Measurements from ENCODE around the gene NFATC3.
"Not testable (repeated sequence)": the region's sequence is repeated elsewhere in the genome, so short reads cannot be mapped to it uniquely, and the experiment has no call there.

Gene NFATC3

GRCh38 chr16:68134644-68135043, 49.5 kb downstream of the NFATC3 start:
- DNase-seq (ENCODE audit: insufficient read length) (no peak), FAIRE-seq (no peak)
- TF ChIP-seq POLR2A (IDR thresholded peaks at IDR 0.05; ENCODE audit: low read depth, low read length) (no peak), TAF1 (IDR thresholded peaks at IDR 0.05; ENCODE audit: borderline replicate concordance, low read depth, low read length) (no peak), POLR2AphosphoS5 (IDR thresholded peaks at IDR 0.05; ENCODE audit: low read depth, low read length) (no peak)

DNA sequence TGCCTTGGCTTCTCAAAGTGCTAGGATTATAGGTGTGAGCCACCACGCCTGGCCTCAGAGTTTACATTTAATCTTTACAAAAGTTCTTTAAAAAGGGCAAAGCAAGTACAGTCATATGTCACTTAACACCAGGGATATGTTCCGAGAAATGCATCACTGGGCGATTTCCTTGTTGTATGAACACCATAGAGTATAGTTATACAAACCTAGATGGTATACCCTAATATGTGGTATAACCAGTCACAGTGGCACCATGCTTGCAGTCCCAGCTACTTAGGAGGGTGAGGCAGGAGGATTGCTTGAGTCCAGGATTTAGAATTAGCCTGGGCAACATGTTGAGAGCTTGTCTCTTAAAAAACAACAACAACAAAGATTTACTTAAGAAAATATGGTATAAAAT, 51.3 kb downstream of the NFATC3 start:
- no peak for FAIRE-seq
- TF ChIP-seq POLR2A (IDR thresholded peaks at IDR 0.05; ENCODE audit: low read depth, low read length): no peak
- TF ChIP-seq TAF1 (IDR thresholded peaks at IDR 0.05; ENCODE audit: borderline replicate concordance, low read depth, low read length): no peak
- no peak for TF ChIP-seq POLR2AphosphoS5 (IDR thresholded peaks at IDR 0.05; ENCODE audit: low read depth, low read length)
- no peak for DNase-seq (ENCODE audit: insufficient read length)

DNA sequence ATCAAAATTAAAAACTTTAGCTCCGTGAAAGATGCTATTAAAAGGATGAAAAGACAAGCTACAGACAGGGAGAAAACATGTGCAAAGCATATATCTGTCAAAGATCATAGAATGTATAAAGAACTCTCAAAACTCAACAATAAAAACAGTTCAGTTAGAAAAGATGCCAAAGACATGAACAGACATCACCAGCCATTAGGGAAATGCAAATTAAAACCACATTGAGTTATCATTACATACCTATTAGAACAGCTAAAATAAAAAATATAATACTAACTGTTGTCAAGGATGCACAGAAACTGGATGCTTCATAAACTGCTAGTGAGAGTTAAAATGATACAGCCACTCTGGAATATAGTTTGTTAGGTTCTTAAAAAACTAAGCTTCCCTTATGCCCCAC, 58.8 kb downstream of the NFATC3 start:
- DNase-seq (ENCODE audit: insufficient read length): no peak
- TF ChIP-seq TAF1 (IDR thresholded peaks at IDR 0.05; ENCODE audit: borderline replicate concordance, low read depth, low read length): no peak
- no peak for TF ChIP-seq POLR2A (IDR thresholded peaks at IDR 0.05; ENCODE audit: low read depth, low read length)
- TF ChIP-seq POLR2AphosphoS5 (IDR thresholded peaks at IDR 0.05; ENCODE audit: low read depth, low read length): no peak
- FAIRE-seq: no peak

DNA sequence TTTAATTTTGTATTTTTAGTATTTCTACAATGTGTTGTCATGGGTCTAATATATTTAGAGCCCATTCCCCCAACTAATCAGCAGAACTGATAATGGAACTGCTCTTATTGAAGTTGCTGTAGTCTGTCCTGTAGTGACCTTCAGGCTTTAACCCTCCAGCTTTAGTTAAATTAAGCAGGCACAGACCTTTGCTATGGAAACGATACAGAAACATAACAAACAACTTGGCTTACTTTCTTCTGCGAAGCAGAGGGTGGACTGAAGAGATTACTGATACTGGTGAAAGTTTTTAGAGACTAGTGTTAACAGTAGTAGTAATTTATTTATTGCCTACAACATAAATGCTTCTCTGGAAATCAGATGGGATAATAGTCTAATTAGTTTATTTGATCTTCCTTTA, 61.4 kb downstream of the NFATC3 start:
- DNase-seq (ENCODE audit: insufficient read length): no peak
- FAIRE-seq: no peak

DNA sequence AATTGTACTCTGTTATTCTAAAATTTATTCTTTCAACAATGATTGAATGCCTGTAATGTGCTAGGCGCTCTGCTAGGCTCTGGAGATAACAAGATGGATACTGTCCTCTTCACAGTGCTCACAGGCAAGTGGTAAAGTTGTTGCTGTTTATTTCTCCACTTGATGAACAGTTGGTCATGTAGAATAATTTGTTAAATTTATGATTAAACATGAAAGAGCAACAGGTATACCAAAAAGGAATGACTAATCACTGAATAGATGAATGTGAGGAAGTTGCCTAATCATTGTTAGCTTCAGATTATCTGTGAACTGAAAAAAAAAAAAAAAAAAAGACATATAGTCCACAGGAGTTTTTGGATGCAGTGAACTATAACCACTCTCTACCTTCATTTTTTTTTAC, 62.3 kb downstream of the NFATC3 start:
- FAIRE-seq: no peak
- no peak for DNase-seq (ENCODE audit: insufficient read length)
- TF ChIP-seq TAF1 (IDR thresholded peaks at IDR 0.05; ENCODE audit: borderline replicate concordance, low read depth, low read length) (no peak), POLR2A (IDR thresholded peaks at IDR 0.05; ENCODE audit: low read depth, low read length) (no peak), POLR2AphosphoS5 (IDR thresholded peaks at IDR 0.05; ENCODE audit: low read depth, low read length) (no peak)

More for the DNA sequence above, 61.4 kb downstream of the NFATC3 start:
- TF ChIP-seq POLR2A (IDR thresholded peaks at IDR 0.05; ENCODE audit: low read depth, low read length) (no peak), POLR2AphosphoS5 (IDR thresholded peaks at IDR 0.05; ENCODE audit: low read depth, low read length) (no peak), TAF1 (IDR thresholded peaks at IDR 0.05; ENCODE audit: borderline replicate concordance, low read depth, low read length) (no peak)

- TF ChIP-seq POLR2A (IDR thresholded peaks at IDR 0.05; ENCODE audit: low read depth, low read length) (no peak), POLR2AphosphoS5 (IDR thresholded peaks at IDR 0.05; ENCODE audit: low read depth, low read length) (no peak), TAF1 (IDR thresholded peaks at IDR 0.05; ENCODE audit: borderline replicate concordance, low read depth, low read length) (no peak)
- no peak for FAIRE-seq
- DNase-seq (ENCODE audit: insufficient read length): no peak
Measured at GRCh38 chr16:68149596-68149995, 64.4 kb downstream of the NFATC3 start.

- no peak for TF ChIP-seq POLR2A (IDR thresholded peaks at IDR 0.05; ENCODE audit: low read depth, low read length)
- TF ChIP-seq POLR2AphosphoS5 (IDR thresholded peaks at IDR 0.05; ENCODE audit: low read depth, low read length): no peak
- DNase-seq (ENCODE audit: insufficient read length) (no peak), FAIRE-seq (no peak)
Measured at GRCh38 chr16:68155425-68155824, 70.3 kb downstream of the NFATC3 start.

GRCh38 chr16:68162413-68162812, 77.2 kb downstream of the NFATC3 start:
- FAIRE-seq (no peak), DNase-seq (ENCODE audit: insufficient read length) (no peak)
- TF ChIP-seq POLR2AphosphoS5 (IDR thresholded peaks at IDR 0.05; ENCODE audit: low read depth, low read length) (no peak), TAF1 (IDR thresholded peaks at IDR 0.05; ENCODE audit: borderline replicate concordance, low read depth, low read length) (no peak), POLR2A (IDR thresholded peaks at IDR 0.05; ENCODE audit: low read depth, low read length) (no peak)

DNA sequence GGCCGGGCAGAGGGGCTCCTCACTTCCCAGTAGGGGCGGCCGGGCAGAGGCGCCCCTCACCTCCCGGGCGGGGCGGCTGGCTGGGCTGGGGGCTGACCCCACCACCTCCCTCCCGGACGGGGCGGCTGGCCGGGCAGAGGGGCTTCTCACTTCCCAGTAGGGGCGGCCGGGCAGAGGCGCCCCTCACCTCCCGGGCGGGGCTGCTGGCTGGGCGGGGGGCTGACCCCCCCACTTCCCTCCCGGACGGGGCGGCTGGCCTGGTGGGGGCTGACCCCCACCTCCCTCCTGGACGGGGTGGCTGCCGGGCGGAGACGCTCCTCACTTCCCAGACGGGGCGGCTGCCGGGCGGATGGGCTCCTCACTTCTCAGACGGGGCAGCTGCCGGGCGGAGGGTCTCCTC, 78.1 kb downstream of the NFATC3 start:
- FAIRE-seq; DNase-seq (ENCODE audit: insufficient read length): not testable (repeated sequence)

DNA sequence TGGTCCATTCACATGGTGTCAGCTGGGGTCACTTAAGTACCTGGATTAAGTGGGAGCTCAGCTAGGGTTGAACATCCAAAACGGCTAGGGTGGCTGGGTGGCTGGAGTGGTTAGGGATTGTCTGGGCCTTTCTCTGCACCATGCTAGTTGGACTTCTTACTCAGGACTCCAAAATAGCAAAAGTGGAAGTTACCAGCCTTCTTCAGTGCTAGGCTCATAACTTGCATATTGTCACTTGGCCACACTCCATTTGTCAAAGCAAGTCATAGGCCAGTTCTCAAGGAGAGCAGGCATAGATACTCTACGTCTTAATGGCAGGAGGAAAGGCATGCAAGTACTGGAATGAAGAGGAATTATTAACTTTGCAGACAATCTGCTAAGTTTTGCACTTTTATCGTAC, 81.1 kb downstream of the NFATC3 start:
- FAIRE-seq: no peak
- TF ChIP-seq POLR2A (IDR thresholded peaks at IDR 0.05; ENCODE audit: low read depth, low read length): no peak
- TF ChIP-seq POLR2AphosphoS5 (IDR thresholded peaks at IDR 0.05; ENCODE audit: low read depth, low read length): no peak
- no peak for TF ChIP-seq TAF1 (IDR thresholded peaks at IDR 0.05; ENCODE audit: borderline replicate concordance, low read depth, low read length)
- DNase-seq (ENCODE audit: insufficient read length): no peak

DNA sequence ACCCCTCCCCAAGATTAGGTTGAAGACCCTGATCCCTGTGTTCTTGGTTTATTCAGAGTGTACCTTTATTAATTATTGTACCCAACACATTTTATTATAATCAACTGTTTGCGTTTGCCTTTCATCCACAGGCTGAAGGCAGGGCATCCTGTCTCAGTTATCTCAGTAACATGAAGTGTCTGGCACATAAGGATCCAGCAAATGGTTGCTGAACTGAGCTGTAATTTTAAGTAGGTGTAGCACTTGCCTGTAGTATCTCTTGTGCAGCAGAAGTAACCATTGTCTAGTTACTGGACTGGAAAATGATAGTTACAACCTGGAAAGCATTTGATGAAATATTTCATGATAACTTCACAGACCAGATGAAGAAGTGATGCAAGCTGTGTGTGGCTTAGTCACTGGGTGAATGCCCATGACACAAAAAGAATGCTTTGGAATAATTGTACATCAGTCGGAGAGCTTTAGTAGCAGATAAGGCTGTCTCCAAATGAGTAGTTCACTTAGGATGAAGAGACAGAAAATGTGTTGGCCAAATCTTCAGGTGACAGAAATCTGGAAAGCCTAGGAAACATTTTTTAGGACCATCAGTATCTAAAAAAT, 94.1 kb downstream of the NFATC3 start:
- no peak for DNase-seq (ENCODE audit: insufficient read length)
- FAIRE-seq: no peak
- TF ChIP-seq TAF1 (IDR thresholded peaks at IDR 0.05; ENCODE audit: borderline replicate concordance, low read depth, low read length): no peak
- TF ChIP-seq POLR2A (IDR thresholded peaks at IDR 0.05; ENCODE audit: low read depth, low read length): no peak
- TF ChIP-seq POLR2AphosphoS5 (IDR thresholded peaks at IDR 0.05; ENCODE audit: low read depth, low read length): no peak

- TF ChIP-seq POLR2AphosphoS5 (IDR thresholded peaks at IDR 0.05; ENCODE audit: low read depth, low read length): no peak
- DNase-seq (ENCODE audit: insufficient read length) (no peak), FAIRE-seq (no peak)
Measured at GRCh38 chr16:68179855-68180254, 94.7 kb downstream of the NFATC3 start.

DNA sequence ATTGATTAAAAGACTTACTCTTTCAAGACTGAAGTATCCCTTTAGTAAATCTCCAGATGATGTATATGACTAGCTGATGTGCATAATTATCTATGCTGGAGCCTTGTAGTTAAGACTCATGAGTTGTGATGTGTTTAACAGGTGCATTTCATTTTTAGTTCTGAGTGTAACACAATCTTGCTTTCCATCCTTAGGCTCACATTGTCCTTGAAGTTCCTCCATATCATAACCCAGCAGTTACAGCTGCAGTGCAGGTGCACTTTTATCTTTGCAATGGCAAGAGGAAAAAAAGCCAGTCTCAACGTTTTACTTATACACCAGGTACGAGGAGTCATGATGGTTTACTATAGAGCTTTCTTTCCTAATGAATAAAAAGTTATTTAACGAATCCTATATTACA, 97.9 kb downstream of the NFATC3 start:
- no peak for TF ChIP-seq TAF1 (IDR thresholded peaks at IDR 0.05; ENCODE audit: borderline replicate concordance, low read depth, low read length)
- no peak for TF ChIP-seq POLR2AphosphoS5 (IDR thresholded peaks at IDR 0.05; ENCODE audit: low read depth, low read length)
- no peak for TF ChIP-seq POLR2A (IDR thresholded peaks at IDR 0.05; ENCODE audit: low read depth, low read length)
- FAIRE-seq (no peak), DNase-seq (ENCODE audit: insufficient read length) (no peak)
